ENCODE data around the gene LRRC4B.

GRCh38 chr19:50553134-50553703 lies 15.0 kb downstream of the LRRC4B start:
- TF ChIP-seq CTCF (IDR thresholded peaks at IDR 0.05) (no peak), GABPA (IDR thresholded peaks at IDR 0.05; ENCODE audit: low read depth) (no peak), TEAD4 (IDR thresholded peaks at IDR 0.05; ENCODE audit: borderline replicate concordance, insufficient read depth) (no peak), RCOR1 (IDR thresholded peaks at IDR 0.05; ENCODE audit: low read length) (no peak), JUND (IDR thresholded peaks at IDR 0.05) (no peak), POLR2AphosphoS5 (IDR thresholded peaks at IDR 0.05; ENCODE audit: low read depth, low read length) (no peak), USF1 (IDR thresholded peaks at IDR 0.05; ENCODE audit: borderline replicate concordance, low read depth) (no peak), MXI1 (IDR thresholded peaks at IDR 0.05; ENCODE audit: low read depth, low read length) (no peak), EZH2phosphoT487 (IDR thresholded peaks at IDR 0.05; ENCODE audit: borderline replicate concordance, low read depth) (no peak), MEF2A (IDR thresholded peaks at IDR 0.05; ENCODE audit: borderline replicate concordance, low read depth) (no peak), USF2 (IDR thresholded peaks at IDR 0.05; ENCODE audit: borderline replicate concordance, low read depth, low read length) (no peak), REST (IDR thresholded peaks at IDR 0.05; ENCODE audit: low read depth, low read length) (no peak), EP300 (IDR thresholded peaks at IDR 0.05; ENCODE audit: borderline replicate concordance in 1 of 2, low read depth in 1 of 2, low read length in 1 of 2) (no peak)

All from SK-N-SH (cell line).